ENCODE measurements around the gene PLEKHO1.
"Not testable (repeated sequence)": the region's sequence is repeated elsewhere in the genome, so short reads cannot be mapped to it uniquely, and the experiment has no call there.

PLEKHO1 gene

GRCh38 chr1:150168960-150169601 is 19.4 kb downstream of the PLEKHO1 start:
- in situ Hi-C loops (cut with MboI; ENCODE audit: low sequenced_read_pairs): loop anchor here (5.0 to 25.0 kb wide), 2 partner anchors 102 to 257 kb away; partner anchors contain the start of genes SV2A and VPS45
- Histone ChIP-seq H3K27me3 (ENCODE audit: low read depth) (no peaks in the 10 kb centered on the region), H3K36me3 (replicated peaks) (no peaks in the 10 kb centered on the region), H3K9me3 (no peaks in the 10 kb centered on the region), H3K4me1 (peaks cover 2% of the 10 kb centered on the region; the same call in 1 of the 2 replicates), H3K4me3 (no peak overlapping the region)
- peak; percentile 51 to 82 for DNase-seq (ENCODE audit: low spot score in 2 of 2)

- peaks cover 2% of the 10 kb centered on the region; the same call in 1 of the 2 replicates for H3K4me1 ChIP-seq
- no peaks in the 10 kb centered on the region for H3K27me3 ChIP-seq (ENCODE audit: low read depth)
- H3K4me3 ChIP-seq: no peak overlapping the region
- DNase-seq (ENCODE audit: low spot score in 2 of 2): no peak
- H3K36me3 ChIP-seq (replicated peaks): no peaks in the 10 kb centered on the region
- in situ Hi-C loops (cut with MboI; ENCODE audit: low sequenced_read_pairs): loop anchor here (25.0 kb wide), 1 partner anchor 260 kb away; the partner anchor contains the start of gene SV2A
- no peaks in the 10 kb centered on the region for H3K9me3 ChIP-seq
Measured at GRCh38 chr1:150171801-150172200, 22.1 kb downstream of the PLEKHO1 start.

GRCh38 chr1:150173141-150173585 is 23.4 kb downstream of the PLEKHO1 start:
- Histone ChIP-seq H3K36me3 (replicated peaks) (no peaks in the 10 kb centered on the region), H3K9me3 (no peaks in the 10 kb centered on the region), H3K27me3 (ENCODE audit: low read depth) (no peaks in the 10 kb centered on the region), H3K4me1 (peaks cover 2% of the 10 kb centered on the region; the same call in 1 of the 2 replicates), H3K4me3 (no peak overlapping the region)
- in situ Hi-C loops (cut with MboI; ENCODE audit: low sequenced_read_pairs): loop anchor here (25.0 kb wide), 1 partner anchor 261 kb away; the partner anchor contains the start of gene SV2A
- no peak for DNase-seq (ENCODE audit: low spot score in 2 of 2)

DNA sequence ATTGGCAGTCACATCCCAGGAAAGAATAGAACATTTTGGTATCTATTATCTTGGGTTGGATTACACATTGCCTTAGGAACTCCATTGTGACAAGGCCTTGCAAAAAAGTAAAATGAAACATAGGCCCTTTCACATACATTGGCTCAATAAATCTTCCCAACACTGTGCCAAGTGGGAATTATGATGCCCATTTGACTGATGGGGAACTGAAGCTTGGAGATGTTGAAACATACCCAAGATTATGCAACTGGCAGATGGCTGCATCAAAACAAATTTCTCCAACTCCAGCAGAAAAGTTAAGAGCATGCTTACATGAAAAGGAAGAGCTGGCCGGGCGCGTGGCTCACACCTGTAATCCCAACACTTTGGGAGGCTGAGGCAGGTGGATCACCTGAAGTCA is 26.9 kb downstream of the PLEKHO1 start:
- Histone ChIP-seq H3K4me3 (no peak overlapping the region), H3K36me3 (replicated peaks) (no peaks in the 10 kb centered on the region), H3K27me3 (ENCODE audit: low read depth) (no peaks in the 10 kb centered on the region), H3K4me1 (no peaks in the 10 kb centered on the region), H3K9me3 (no peaks in the 10 kb centered on the region)
- DNase-seq (ENCODE audit: low spot score in 2 of 2): no peak
- in situ Hi-C loops (cut with MboI; ENCODE audit: low sequenced_read_pairs): no loop called here

DNA sequence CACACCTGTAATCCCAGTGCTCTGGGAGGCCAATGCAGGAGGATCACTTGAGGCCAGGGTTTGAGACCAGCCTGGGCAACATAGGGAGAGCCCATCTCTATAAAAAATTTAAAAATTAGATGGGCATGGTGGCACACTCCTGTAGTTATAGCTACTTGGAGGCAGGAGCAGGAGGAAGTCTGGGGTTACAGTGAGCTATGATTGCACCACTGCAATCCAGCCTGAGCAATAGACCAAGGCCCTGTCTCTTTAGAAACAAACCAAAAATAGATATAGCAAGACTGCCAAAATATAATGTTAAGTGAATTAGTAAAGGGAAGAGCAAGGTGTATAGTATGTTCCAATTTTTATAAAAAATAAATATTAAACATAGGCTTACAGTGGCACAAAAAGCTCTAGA is 28.8 kb downstream of the PLEKHO1 start:
- no peaks in the 10 kb centered on the region for H3K27me3 ChIP-seq (ENCODE audit: low read depth)
- H3K36me3 ChIP-seq (replicated peaks): no peaks in the 10 kb centered on the region
- in situ Hi-C loops (cut with MboI; ENCODE audit: low sequenced_read_pairs): no loop called here
- H3K4me1 ChIP-seq: no peaks in the 10 kb centered on the region
- no peak for DNase-seq (ENCODE audit: low spot score in 2 of 2)
- no peaks in the 10 kb centered on the region for H3K9me3 ChIP-seq
- no peak overlapping the region for H3K4me3 ChIP-seq

- DNase-seq (ENCODE audit: low spot score in 2 of 2): no peak
- Histone ChIP-seq H3K36me3 (replicated peaks) (no peaks in the 10 kb centered on the region), H3K4me3 (no peak overlapping the region), H3K27me3 (ENCODE audit: low read depth) (no peaks in the 10 kb centered on the region), H3K9me3 (no peaks in the 10 kb centered on the region), H3K4me1 (no peaks in the 10 kb centered on the region)
- in situ Hi-C loops (cut with MboI; ENCODE audit: low sequenced_read_pairs): no loop called here
Measured at GRCh38 chr1:150179867-150180266, 30.2 kb downstream of the PLEKHO1 start.

DNA sequence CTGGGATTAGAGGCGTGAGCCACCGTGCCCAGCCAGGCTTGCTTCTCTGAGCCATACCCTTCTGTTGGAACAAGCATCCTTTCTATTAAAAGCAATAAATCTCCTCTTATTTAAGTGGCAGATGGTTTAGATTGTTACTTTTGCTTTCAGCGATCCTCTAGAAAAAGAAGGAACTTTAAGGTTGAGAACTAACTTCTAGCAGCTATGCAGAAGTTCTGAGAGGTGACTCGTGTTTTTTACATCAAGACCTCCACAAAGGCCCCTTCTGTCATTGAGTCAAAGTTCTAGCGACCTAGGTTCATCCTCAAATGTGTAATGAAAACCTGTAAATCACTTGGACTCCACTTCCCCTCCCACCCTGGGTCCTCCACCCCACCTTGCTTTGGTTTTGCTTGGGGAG is 30.8 kb downstream of the PLEKHO1 start:
- no peaks in the 10 kb centered on the region for H3K36me3 ChIP-seq (replicated peaks)
- H3K9me3 ChIP-seq: no peaks in the 10 kb centered on the region
- no peak overlapping the region for H3K4me3 ChIP-seq
- in situ Hi-C loops (cut with MboI; ENCODE audit: low sequenced_read_pairs): no loop called here
- no peak for DNase-seq (ENCODE audit: low spot score in 2 of 2)
- no peaks in the 10 kb centered on the region for H3K4me1 ChIP-seq
- no peaks in the 10 kb centered on the region for H3K27me3 ChIP-seq (ENCODE audit: low read depth)

- in situ Hi-C loops (cut with MboI; ENCODE audit: low sequenced_read_pairs): no loop called here
- no peaks in the 10 kb centered on the region for H3K36me3 ChIP-seq (replicated peaks)
- peak in 1 of 2 experiments; percentile 30 for DNase-seq (ENCODE audit: low spot score in 2 of 2)
- no peaks in the 10 kb centered on the region for H3K4me1 ChIP-seq
- no peak overlapping the region for H3K4me3 ChIP-seq
- no peaks in the 10 kb centered on the region for H3K27me3 ChIP-seq (ENCODE audit: low read depth)
- no peaks in the 10 kb centered on the region for H3K9me3 ChIP-seq
Measured at GRCh38 chr1:150182247-150182646, 32.5 kb downstream of the PLEKHO1 start.

GRCh38 chr1:150183061-150183460 is 33.3 kb downstream of the PLEKHO1 start:
- no peak for DNase-seq (ENCODE audit: low spot score in 2 of 2)
- in situ Hi-C loops (cut with MboI; ENCODE audit: low sequenced_read_pairs): no loop called here
- Histone ChIP-seq H3K36me3 (replicated peaks) (no peaks in the 10 kb centered on the region), H3K4me3 (no peak overlapping the region), H3K4me1 (no peaks in the 10 kb centered on the region), H3K9me3 (no peaks in the 10 kb centered on the region), H3K27me3 (ENCODE audit: low read depth) (no peaks in the 10 kb centered on the region)

GRCh38 chr1:150185481-150185880 is 35.8 kb downstream of the PLEKHO1 start:
- Histone ChIP-seq H3K9me3 (no peaks in the 10 kb centered on the region), H3K4me3 (no peak overlapping the region), H3K27me3 (ENCODE audit: low read depth) (no peaks in the 10 kb centered on the region), H3K4me1 (no peaks in the 10 kb centered on the region), H3K36me3 (replicated peaks) (no peaks in the 10 kb centered on the region)
- in situ Hi-C loops (cut with MboI; ENCODE audit: low sequenced_read_pairs): no loop called here
- DNase-seq (ENCODE audit: low spot score in 2 of 2): no peak

DNA sequence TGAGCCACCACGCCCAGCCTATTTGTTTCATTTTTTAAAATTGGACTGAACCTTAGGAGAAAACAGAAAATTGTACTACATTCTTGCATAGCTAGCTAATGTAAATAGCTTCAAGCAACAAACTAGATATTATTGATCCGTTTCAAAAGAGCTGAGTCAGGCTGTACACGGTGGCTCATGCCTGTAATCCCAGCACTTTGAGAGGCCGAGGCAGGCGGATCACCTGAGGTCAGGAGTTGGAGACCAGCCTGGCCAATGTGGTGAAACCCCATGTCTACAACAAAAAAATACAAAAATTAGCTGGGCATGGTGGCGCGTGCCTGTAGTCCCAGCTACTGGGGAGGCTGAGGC is 36.7 kb downstream of the PLEKHO1 start:
- H3K27me3 ChIP-seq (ENCODE audit: low read depth); H3K36me3 ChIP-seq (replicated peaks); in situ Hi-C loops (cut with MboI; ENCODE audit: low sequenced_read_pairs); H3K4me1 ChIP-seq; DNase-seq (ENCODE audit: low spot score in 2 of 2); H3K9me3 ChIP-seq; H3K4me3 ChIP-seq: not testable (repeated sequence)

DNA sequence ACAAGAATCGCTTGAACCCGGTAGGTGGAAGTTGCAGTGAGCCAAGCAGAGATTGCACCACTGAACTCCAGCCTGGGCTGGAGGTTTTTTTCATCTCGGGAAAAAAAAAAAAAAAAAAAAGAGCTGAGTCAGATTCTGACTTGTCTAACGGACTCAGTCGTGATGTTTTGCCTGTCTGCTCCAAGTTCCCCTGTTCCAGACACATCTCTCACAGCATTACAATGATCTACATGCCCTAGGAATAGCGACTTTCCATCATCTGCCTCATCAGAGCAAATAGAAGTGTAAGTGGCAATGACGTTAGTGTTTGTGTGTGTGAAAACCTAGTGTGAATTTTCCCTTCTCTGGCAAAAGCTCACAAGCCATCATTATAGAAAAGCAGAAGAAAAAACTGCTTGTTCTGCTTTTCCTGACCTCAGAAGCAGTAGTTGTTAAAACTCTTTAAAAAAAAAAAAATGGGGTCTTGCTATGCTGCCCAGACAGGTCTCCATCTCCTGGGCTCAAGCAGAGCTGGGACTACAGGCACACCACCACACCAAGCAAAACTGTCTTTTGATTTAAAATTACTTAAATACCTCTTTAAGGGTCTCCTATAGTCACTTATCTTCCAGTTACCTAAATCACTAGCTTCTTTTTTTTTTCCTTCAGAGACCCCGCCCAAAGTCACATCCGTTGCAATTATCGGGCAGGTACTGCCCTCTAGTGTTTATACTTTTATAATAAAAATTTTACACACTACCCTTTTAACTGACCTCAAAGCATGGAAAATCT is 37.3 kb downstream of the PLEKHO1 start:
- in situ Hi-C loops (cut with MboI; ENCODE audit: low sequenced_read_pairs): no loop called here
- H3K9me3 ChIP-seq: no peaks in the 10 kb centered on the region
- DNase-seq (ENCODE audit: low spot score in 2 of 2): peak; percentile 48 to 72
- no peaks in the 10 kb centered on the region for H3K27me3 ChIP-seq (ENCODE audit: low read depth)
- no peaks in the 10 kb centered on the region for H3K4me1 ChIP-seq
- no peak overlapping the region for H3K4me3 ChIP-seq
- H3K36me3 ChIP-seq (replicated peaks): no peaks in the 10 kb centered on the region

GRCh38 chr1:150187560-150187931 is 37.8 kb downstream of the PLEKHO1 start:
- no peaks in the 10 kb centered on the region for H3K9me3 ChIP-seq
- no peak overlapping the region for H3K4me3 ChIP-seq
- no peak for DNase-seq (ENCODE audit: low spot score in 2 of 2)
- H3K4me1 ChIP-seq: no peaks in the 10 kb centered on the region
- H3K27me3 ChIP-seq (ENCODE audit: low read depth): no peaks in the 10 kb centered on the region
- in situ Hi-C loops (cut with MboI; ENCODE audit: low sequenced_read_pairs): no loop called here
- no peaks in the 10 kb centered on the region for H3K36me3 ChIP-seq (replicated peaks)

DNA sequence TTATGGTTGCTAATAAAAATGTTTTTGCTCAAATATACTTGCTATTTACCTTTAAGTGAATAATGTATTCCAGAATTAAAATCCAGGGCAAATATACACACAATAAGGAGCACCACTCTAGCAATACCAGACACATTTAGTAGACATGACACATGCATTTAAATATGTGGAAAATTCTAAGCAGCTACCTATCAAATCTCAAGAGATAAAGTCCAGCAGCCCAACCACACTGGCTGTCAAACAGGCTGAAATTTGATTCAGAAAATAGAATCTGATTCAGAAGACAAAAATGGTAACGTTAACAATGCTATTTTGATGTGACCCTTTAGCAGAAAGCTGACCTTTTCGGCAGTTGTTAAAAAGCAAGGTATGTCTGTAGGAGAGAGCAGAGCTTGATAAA is 42.3 kb downstream of the PLEKHO1 start:
- Histone ChIP-seq H3K27me3 (ENCODE audit: low read depth) (no peaks in the 10 kb centered on the region), H3K36me3 (replicated peaks) (no peaks in the 10 kb centered on the region), H3K4me3 (no peak overlapping the region), H3K9me3 (0 out of 2 replicates have a peak, but pooled peaks cover 2% of the 10 kb centered on the region), H3K4me1 (no peaks in the 10 kb centered on the region)
- no peak for DNase-seq (ENCODE audit: low spot score in 2 of 2)
- in situ Hi-C loops (cut with MboI; ENCODE audit: low sequenced_read_pairs): no loop called here
